HG03565 (cell line): Measurements from ENCODE around the gene PEDS1.
A peak's percentile ranks its signal among the peaks of the same experiment; 100 is the strongest.
"Not testable (repeated sequence)": the region's sequence is repeated elsewhere in the genome, so short reads cannot be mapped to it uniquely, and the experiment has no call there.

Experiments
- ATAC-seq: cut with Tn5 transposase; IDR thresholded peaks from one replicate; pipeline ENCODE4 v1.9.1; 2021; ENCODE audit warnings: mild to moderate bottlenecking, moderate library complexity; ENCODE audit not compliant: unreplicated experiment

Gene PEDS1

DNA sequence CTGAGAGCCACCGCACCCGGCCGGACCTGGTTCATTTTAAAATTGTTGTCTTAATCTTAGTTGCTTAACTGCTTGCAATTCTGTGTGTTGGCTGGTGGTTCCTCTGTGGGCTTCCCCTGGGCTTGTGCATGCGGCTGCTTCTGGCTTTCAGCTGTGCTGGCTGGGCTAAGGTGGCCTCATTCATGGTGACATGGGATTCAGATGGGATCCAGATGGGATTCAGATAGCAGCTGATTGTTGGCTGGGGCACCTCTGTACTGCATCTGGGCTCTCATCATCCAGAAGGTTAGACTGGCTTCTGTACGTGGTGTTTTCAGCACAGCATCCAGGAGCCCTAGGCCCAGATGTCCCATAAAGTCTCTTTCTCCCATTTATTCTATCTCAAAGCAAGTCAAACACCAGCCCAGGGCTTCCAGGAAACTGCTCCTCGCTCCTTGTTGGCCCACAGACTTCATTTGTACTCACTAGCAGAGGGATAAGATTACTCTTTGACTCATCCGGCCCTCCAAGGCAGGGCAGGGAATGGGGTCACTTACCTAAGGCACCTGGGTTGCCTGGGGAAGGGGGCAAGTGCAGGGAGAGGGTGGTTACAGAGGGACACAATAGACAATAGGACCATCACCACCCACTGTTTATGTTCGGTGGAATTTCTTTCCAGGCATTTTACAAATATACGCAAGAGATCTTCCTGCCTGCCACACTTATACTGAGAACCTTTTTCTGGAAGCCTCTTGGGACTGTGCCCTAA, 10.2 kb upstream of the PEDS1 start:
- no peak for ATAC-seq

DNA sequence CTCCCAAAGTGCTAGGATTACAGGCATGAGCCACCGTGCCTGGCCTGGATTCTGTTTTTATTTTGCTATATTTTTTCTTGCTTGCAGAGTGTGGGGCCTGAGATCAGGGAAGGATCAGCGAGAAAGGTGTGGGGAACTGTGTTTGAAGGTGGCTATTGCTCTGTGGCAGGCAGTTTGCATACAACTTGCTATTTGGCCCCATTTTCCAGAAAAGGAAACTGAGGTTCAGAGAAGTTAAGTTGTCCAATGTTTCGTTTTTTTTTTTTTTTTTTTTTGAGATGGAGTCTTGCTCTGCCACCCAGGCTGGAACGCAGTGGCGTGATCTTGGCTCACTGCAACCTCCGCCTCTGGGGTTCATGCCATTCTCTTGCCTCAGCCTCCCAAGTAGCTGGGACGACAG, 8.0 kb upstream of the PEDS1 start:
- not testable (repeated sequence) for ATAC-seq

GRCh38 chr20:50153153-50153499, 397 bp downstream of the PEDS1 start:
- no peak for ATAC-seq

DNA sequence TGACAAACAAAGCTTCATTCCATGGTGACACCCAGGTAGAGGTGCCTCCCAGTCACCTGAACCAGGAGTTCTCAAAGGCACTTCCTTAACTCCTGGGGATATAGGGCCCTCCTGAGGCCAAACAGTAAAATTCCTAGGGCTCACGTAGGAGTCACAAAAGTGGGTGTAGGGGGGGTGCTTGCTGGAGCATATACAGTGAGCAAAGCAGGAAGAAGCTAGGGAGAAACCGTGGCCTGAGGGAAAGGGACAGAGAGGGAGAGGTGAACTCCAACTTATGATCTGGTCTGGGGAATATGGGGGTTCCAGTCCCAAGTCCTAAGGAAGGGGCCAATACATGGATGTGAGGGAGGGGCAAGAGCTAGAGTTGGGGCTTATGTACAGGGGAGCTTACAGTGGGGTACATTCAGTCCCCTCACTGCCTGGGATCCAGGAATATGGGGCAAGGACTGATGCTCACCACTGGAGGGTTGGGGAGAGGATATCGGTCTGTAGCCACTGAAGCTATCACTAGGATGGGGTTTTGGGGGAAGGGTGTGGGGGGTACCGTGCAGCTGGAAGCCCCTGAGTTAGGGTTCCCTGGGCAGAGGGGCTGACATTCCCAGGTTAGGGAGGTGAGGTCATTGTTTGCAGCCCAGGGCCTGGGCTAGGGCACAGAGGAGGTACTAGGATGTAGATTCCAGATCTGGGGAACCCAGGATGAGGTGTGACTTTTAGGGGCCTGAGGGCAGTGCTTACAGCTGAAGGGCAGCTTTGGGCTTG, 950 bp downstream of the PEDS1 start:
- no peak for ATAC-seq

DNA sequence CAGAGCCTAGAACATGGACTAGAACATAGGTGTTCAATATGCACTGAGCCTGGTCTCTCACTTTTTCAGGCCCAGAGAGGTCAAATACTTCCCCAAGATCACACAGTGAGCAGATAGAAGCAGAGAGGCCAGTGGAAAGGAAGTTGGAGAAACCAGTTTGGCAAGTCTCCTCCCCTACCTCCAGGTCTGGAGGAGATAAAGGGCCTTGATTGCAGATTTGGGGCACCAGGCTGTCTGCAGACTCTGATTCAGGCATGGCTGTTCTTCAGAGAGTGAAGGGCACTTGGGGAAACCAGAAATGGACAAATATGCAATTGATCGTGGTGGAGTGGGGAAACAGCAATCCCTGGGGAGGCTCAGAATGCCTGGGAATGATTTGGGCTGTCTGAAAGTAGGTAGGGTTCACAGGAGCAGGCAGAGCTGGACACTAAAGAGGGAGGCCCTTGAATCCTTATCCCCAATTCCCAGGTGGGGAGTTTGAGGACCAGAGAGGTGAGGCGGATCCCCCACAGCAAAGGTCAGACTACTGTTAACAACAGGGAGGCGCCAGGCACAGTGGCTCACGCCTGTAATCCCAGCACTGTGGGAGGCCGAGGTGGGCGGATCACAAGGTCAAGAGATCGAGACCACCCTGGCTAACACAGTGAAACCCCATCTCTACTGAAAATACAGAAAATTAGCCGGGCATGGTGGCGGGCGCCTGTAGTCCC, 2.3 kb downstream of the PEDS1 start:
- no peak for ATAC-seq

- no peak for ATAC-seq
Observed at GRCh38 chr20:50149481-50150254, 3.9 kb downstream of the PEDS1 start.

- peak; percentile 69 for ATAC-seq
Observed at GRCh38 chr20:50146732-50147662, 6.5 kb downstream of the PEDS1 start.

GRCh38 chr20:50146214-50146613, 7.3 kb downstream of the PEDS1 start:
- no peak for ATAC-seq

- ATAC-seq: no peak
Observed at GRCh38 chr20:50145566-50145965, 8.0 kb downstream of the PEDS1 start.

- ATAC-seq: no peak
Observed at GRCh38 chr20:50144362-50144761, 9.2 kb downstream of the PEDS1 start.

- no peak for ATAC-seq
Observed at GRCh38 chr20:50142812-50143211, 10.7 kb downstream of the PEDS1 start.

- ATAC-seq: no peak
Observed at GRCh38 chr20:50141811-50142561, 11.5 kb downstream of the PEDS1 start.

DNA sequence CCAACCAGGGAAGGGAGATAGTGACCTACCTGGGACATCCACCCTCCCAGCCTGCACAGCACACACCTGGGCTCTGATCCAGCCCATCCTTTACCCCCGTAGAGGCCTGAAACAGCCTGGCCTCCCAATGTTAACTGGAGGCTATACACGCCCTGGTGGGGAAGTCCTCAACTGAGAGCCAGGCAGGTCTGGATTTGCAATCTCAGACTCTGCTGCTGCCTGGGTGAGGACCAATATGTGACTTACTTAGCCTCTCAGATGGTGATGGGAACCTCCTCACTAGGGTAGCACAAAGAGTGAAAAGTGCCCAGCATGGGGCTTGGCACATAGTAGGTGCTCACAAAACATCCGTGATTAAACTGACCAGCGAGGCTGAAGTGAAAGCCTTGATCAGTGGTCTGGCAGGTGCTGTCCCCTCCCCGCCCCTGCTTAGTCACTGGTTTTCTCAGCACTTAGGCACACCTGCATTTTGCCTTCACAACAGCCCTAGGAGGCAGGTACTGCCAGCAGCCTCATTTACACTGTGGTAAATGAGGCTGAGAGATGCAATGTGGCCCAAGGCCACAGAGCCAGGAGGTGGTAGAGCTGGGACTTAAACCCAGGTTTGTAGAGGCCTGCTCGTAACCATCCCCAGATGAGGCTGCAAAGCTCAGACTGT, 12.4 kb downstream of the PEDS1 start:
- no peak for ATAC-seq

- ATAC-seq: no peak
Observed at GRCh38 chr20:50140339-50140859, 13.1 kb downstream of the PEDS1 start.

GRCh38 chr20:50138479-50139393, 14.8 kb downstream of the PEDS1 start:
- ATAC-seq: no peak

DNA sequence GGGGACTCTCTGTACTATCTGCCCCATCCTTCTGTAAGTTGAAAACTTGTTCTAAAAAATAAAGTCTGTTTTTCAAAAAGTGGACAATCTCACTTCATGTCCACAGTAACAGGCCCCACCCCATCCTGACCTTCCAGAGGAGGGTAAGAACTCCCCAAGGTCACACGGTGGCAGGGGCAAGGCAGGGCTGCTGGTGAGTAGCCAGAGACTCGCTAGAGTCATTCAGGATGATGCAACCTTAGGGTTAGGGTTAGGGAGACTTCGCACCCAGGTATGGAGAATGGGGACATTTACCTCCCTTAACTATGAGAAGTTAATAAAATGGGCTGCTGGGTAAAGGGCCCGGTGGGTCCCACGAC, 15.4 kb downstream of the PEDS1 start:
- ATAC-seq: no peak

DNA sequence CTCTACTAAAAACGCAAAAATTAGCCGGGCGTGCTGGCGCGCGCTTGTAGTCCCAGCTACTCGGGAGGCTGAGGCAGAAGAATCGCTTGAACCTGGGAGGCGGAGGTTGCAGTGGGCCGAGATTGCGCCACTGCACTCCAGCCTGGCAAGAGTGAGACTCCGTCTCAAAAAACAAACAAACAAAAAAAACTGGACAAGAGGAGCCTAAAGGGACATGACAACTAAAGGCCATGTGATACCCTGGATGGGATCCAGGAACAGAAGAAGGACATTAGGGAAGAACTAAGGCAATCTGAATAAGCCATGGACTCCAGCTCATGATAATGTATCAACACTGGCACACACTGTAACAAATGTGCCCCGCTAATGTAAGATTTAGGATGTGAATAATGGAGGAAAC, 15.8 kb downstream of the PEDS1 start:
- not testable (repeated sequence) for ATAC-seq
